HG03469 (cell line): ENCODE measurements around the gene HOXA3.

Experiments used
- ATAC-seq: cut with Tn5 transposase; IDR thresholded peaks from one replicate; pipeline ENCODE4 v1.9.1; 2021; ENCODE audit warnings: mild to moderate bottlenecking, moderate library complexity, moderate number of reproducible peaks; ENCODE audit not compliant: unreplicated experiment

Gene HOXA3

DNA sequence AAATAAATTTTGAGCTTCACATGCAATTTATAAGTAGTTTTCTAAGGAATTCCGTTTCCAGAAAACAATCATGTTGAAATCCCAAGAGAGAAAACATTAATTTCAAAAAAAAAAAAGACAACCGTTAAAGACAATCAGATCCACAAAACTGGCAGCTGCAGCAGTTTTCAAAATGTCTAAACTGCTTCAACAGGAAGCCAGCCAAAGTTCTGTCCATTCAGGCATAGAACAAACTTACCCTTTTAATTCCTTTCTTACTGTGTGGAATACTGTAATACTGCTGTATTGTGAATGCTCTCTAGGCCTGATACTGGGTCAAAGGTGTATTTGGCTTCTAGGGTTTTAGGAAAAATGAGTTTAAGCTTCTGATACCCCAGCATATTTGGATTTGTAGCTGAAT lies 88.2 kb downstream of the HOXA3 start:
- no peak for ATAC-seq

GRCh38 chr7:27062946-27063345 lies 89.4 kb downstream of the HOXA3 start:
- no peak for ATAC-seq
